ENCODE results near the gene SGPL1.
A peak's percentile ranks its signal among the peaks of the same experiment; 100 is the strongest.

Gene SGPL1

GRCh38 chr10:70864935-70865334 is 49.2 kb downstream of the SGPL1 start:
- H3K27ac ChIP-seq: no peak overlapping the region
- H3K27me3 ChIP-seq: no peaks in the 10 kb centered on the region
- peaks cover 0 to 5% of the 10 kb centered on the region in 2 experiments for H3K4me1 ChIP-seq (ENCODE audit: control insufficient read depth in 1 of 2, insufficient read depth in 1 of 2, low read depth in 1 of 2, low read length in 1 of 2)
- no peak overlapping the region for H3K4me3 ChIP-seq (ENCODE audit: low read depth in 1 of 2, low read length in 1 of 2)
- peaks cover 31% of the 10 kb centered on the region for H3K36me3 ChIP-seq
- no peaks in the 10 kb centered on the region for H3K9me3 ChIP-seq
- TF ChIP-seq CTCF (IDR thresholded peaks at IDR 0.05): no peak

DNA sequence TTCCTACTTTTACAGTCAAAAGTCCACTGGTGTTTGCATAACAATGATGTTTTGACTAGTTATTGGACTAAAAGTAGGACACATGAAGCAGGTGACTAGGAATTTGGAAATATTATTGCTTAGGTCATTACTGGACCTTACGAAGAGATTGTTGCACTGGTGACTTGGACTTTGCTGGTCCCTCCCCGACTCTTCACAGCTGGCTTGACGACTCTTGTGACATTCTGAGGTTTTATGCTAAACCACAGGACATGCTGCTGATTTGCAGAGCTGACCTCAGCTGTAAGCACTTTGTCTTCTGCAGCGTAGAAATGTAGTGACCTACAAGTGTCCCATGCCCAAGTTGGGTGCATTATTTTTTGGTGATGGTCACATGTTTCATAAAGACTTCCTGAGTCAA is 50.7 kb downstream of the SGPL1 start:
- peaks cover 0 to 5% of the 10 kb centered on the region in 2 experiments for H3K4me1 ChIP-seq (ENCODE audit: control insufficient read depth in 1 of 2, insufficient read depth in 1 of 2, low read depth in 1 of 2, low read length in 1 of 2)
- no peaks in the 10 kb centered on the region for H3K27me3 ChIP-seq
- H3K27ac ChIP-seq: no peak overlapping the region
- H3K4me3 ChIP-seq (ENCODE audit: low read depth in 1 of 2, low read length in 1 of 2): no peak overlapping the region
- H3K36me3 ChIP-seq: peaks cover 21% of the 10 kb centered on the region
- no peaks in the 10 kb centered on the region for H3K9me3 ChIP-seq
- no peak for TF ChIP-seq CTCF (IDR thresholded peaks at IDR 0.05)

GRCh38 chr10:70872291-70872690 is 56.5 kb downstream of the SGPL1 start:
- TF ChIP-seq CTCF (IDR thresholded peaks at IDR 0.05): no peak
- Histone ChIP-seq H3K4me1 (ENCODE audit: control insufficient read depth in 1 of 2, insufficient read depth in 1 of 2, low read depth in 1 of 2, low read length in 1 of 2) (no peaks in the 10 kb centered on the region), H3K4me3 (ENCODE audit: low read depth in 1 of 2, low read length in 1 of 2) (no peak overlapping the region), H3K9me3 (no peaks in the 10 kb centered on the region), H3K27ac (no peak overlapping the region), H3K36me3 (peaks cover 47% of the 10 kb centered on the region), H3K27me3 (no peaks in the 10 kb centered on the region)

DNA sequence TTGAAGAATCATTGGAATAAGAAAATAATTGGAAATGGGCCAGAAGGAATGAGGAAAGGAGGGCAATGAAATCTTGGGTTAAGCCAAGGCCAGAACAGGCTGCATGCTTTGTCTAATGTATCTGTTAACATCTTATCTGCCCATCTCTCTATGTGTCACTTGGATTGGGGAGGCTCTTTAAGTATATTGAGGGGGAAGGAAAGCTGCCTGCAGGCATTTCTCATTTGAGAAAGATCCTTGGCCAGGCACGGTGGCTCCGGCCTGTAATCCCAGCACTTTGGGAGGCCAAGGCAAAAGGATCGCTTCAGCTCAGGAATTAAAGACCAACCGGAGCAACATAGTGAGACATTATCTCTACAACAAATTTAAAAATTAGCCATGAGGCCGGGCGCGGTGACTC is 58.3 kb downstream of the SGPL1 start:
- no peak overlapping the region for H3K27ac ChIP-seq
- no peaks in the 10 kb centered on the region for H3K27me3 ChIP-seq
- no peaks in the 10 kb centered on the region for H3K9me3 ChIP-seq
- H3K4me3 ChIP-seq (ENCODE audit: low read depth in 1 of 2, low read length in 1 of 2): no peak overlapping the region
- H3K36me3 ChIP-seq: peaks cover 64% of the 10 kb centered on the region
- TF ChIP-seq CTCF (IDR thresholded peaks at IDR 0.05): no peak
- no peaks in the 10 kb centered on the region for H3K4me1 ChIP-seq (ENCODE audit: control insufficient read depth in 1 of 2, insufficient read depth in 1 of 2, low read depth in 1 of 2, low read length in 1 of 2)

DNA sequence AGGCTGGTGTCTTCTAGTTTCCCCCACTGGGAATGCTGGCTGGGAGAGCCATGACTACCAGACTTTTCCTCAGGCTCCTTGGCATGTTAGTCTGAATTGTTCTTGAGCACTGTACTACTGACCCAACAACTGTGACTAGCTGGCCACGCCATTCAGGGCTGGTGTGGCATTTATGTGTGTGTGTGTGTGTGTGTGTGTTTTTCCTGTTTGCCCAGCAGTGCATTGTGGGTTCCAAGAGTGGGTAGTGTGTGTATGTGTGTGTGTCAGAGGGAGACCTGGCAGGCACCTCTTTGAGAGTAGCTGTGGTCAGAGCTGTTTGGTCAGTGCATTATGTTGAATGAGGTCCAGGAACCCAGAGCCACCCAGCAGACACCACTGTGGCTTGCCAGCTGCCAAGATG is 63.5 kb downstream of the SGPL1 start:
- H3K9me3 ChIP-seq: no peaks in the 10 kb centered on the region
- H3K27ac ChIP-seq: no peak overlapping the region
- H3K27me3 ChIP-seq: no peaks in the 10 kb centered on the region
- TF ChIP-seq CTCF (IDR thresholded peaks at IDR 0.05): no peak
- no peak overlapping the region for H3K4me3 ChIP-seq (ENCODE audit: low read depth in 1 of 2, low read length in 1 of 2)
- H3K36me3 ChIP-seq: peaks cover 43% of the 10 kb centered on the region
- no peaks in the 10 kb centered on the region for H3K4me1 ChIP-seq (ENCODE audit: control insufficient read depth in 1 of 2, insufficient read depth in 1 of 2, low read depth in 1 of 2, low read length in 1 of 2)

DNA sequence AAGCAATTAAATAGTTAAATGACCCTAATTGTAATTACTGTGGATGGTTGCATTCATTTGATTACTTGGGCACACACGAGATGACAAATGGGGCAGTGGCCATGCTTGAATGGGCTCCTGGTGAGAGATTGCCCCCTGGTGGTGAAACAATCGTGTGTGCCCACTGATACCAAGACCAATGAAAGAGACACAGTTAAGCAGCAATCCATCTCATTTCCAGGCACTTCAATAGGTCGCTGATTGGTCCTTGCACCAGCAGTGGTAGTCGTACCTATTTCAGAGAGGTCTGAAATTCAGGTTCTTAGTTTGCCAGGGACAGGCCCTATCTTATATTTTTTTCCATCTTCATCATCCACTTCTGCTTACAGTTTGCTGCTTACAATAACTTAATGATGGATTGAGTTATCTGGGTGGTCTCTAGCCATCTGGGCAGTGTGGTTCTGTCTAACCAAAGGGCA is 64.4 kb downstream of the SGPL1 start:
- Histone ChIP-seq H3K36me3 (peaks cover 43% of the 10 kb centered on the region), H3K4me1 (ENCODE audit: control insufficient read depth in 1 of 2, insufficient read depth in 1 of 2, low read depth in 1 of 2, low read length in 1 of 2) (no peaks in the 10 kb centered on the region), H3K4me3 (ENCODE audit: low read depth in 1 of 2, low read length in 1 of 2) (no peak overlapping the region), H3K27ac (no peak overlapping the region), H3K9me3 (no peaks in the 10 kb centered on the region), H3K27me3 (no peaks in the 10 kb centered on the region)
- peak; percentile 43 for TF ChIP-seq CTCF (IDR thresholded peaks at IDR 0.05)
